ENCODE measurements around the gene ARHGAP45.

- TF ChIP-seq CTCF (IDR thresholded peaks at IDR 0.05) (no peak), POLR2A (IDR thresholded peaks at IDR 0.05; ENCODE audit: low read depth) (no peak), POLR2AphosphoS5 (IDR thresholded peaks at IDR 0.05) (no peak)
These were observed 2.2 kb downstream of the ARHGAP45 start for GRCh38 chr19:1069009-1069779.
